Measurements from ENCODE around the gene ITGA2B.

DNA sequence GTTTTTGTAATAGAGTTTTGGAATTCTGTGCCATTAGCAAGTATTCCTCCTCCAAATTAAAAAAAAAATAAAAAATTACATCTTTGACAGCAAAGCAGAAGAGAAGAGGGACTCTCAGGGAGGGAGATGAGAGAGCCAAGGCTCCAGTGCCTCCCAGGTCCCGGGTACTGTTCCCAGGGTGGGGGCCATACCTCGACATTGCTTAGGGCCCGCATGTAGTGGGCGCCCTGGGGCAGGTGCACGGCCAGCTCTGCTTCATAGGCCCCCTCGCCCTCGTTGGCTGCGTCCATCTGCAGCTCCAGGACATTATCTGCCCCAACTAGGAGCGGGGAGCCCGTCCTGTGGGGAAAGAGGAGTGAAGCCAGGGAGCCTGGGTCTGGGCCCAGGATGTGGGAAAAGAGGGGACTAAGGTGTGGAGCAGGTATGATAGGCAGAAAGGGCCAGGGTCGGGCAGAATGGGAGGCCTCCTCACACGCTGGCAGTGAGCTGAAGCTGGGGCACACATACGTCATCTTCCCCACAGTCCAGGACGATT, 11.2 kb downstream of the ITGA2B start:
- TF ChIP-seq POLR2A (IDR thresholded peaks at IDR 0.05), result no peak
- TF ChIP-seq, protein P1, sequence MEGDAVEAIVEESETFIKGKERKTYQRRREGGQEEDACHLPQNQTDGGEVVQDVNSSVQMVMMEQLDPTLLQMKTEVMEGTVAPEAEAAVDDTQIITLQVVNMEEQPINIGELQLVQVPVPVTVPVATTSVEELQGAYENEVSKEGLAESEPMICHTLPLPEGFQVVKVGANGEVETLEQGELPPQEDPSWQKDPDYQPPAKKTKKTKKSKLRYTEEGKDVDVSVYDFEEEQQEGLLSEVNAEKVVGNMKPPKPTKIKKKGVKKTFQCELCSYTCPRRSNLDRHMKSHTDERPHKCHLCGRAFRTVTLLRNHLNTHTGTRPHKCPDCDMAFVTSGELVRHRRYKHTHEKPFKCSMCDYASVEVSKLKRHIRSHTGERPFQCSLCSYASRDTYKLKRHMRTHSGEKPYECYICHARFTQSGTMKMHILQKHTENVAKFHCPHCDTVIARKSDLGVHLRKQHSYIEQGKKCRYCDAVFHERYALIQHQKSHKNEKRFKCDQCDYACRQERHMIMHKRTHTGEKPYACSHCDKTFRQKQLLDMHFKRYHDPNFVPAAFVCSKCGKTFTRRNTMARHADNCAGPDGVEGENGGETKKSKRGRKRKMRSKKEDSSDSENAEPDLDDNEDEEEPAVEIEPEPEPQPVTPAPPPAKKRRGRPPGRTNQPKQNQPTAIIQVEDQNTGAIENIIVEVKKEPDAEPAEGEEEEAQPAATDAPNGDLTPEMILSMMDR (IDR thresholded peaks at IDR 0.05), result no peak
- TF ChIP-seq POLR2AphosphoS5 (IDR thresholded peaks at IDR 0.05), result no peak
- no peak for TF ChIP-seq EP300 (IDR thresholded peaks at IDR 0.05)

All from upper lobe of left lung (tissue), 4 donors.